ENCODE data around the gene RELT.

Gene RELT

GRCh38 chr11:73439002-73439843 is 63.0 kb downstream of the RELT start:
- DNase-seq, result no peak

- no peak for DNase-seq
Observed at GRCh38 chr11:73445980-73446379, 69.8 kb downstream of the RELT start.

- DNase-seq, result no peak
Observed at GRCh38 chr11:73446766-73447165, 70.6 kb downstream of the RELT start.

Measured in NCI-H187 treated with DMSO at 0.1 percent for 48 hours (cell line).